NCI-H748 treated with DMSO at 0.1 percent for 48 hours (cell line): ENCODE data around the gene CDKN3.
"Not testable (repeated sequence)": the region's sequence is repeated elsewhere in the genome, so short reads cannot be mapped to it uniquely, and the experiment has no call there.

Experiments
- DNase-seq: peaks from one replicate; lab custom pipeline; 2025; lab: John Stamatoyannopoulos, UW

The CDKN3 gene

GRCh38 chr14:54456820-54457608 lies 60.2 kb downstream of the CDKN3 start:
- not testable (repeated sequence) for DNase-seq

- no peak for DNase-seq
Observed at GRCh38 chr14:54457609-54457996, 60.8 kb downstream of the CDKN3 start.

DNA sequence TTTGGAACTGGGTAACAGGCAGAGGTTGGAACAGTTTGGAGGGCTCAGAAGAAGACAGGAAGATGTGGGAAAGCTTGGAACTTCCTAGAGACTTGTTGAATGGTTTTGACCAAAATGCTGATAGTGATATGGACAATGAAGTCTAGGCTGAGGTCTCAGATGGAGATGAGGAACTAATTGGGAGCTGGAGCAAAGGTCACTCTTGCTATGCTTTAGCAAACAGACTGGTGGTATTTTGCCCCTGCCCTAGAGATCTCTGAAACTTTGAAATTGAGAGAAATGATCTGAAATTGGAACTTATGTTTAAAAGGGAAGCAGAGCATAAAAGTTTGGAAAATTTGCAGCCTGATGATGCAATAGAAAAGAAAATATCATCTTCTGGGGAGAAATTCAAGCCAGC lies 61.7 kb downstream of the CDKN3 start:
- DNase-seq = not testable (repeated sequence)

GRCh38 chr14:54459106-54459505 lies 62.3 kb downstream of the CDKN3 start:
- DNase-seq = no peak

GRCh38 chr14:54462048-54462447 lies 65.2 kb downstream of the CDKN3 start:
- DNase-seq = no peak

DNA sequence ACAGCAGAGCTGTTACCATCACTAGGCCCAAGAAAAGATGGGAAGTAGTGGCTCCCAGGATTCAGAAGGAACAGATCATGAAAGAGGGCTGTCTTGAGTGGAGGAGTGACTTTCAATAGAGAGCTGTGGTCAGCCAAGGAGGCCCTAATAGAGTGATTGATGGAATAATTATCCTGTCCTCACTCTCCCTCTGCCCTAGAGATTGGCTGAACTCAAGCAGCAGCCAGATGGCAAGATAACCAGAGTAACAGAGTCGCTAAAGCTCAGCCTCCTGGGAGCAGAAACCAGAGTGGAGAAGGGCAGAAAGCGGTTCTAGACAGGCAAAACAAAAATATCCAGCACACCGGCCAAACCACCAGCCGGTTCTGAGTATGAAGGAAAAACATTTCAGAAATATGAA lies 68.8 kb downstream of the CDKN3 start:
- no peak for DNase-seq

DNA sequence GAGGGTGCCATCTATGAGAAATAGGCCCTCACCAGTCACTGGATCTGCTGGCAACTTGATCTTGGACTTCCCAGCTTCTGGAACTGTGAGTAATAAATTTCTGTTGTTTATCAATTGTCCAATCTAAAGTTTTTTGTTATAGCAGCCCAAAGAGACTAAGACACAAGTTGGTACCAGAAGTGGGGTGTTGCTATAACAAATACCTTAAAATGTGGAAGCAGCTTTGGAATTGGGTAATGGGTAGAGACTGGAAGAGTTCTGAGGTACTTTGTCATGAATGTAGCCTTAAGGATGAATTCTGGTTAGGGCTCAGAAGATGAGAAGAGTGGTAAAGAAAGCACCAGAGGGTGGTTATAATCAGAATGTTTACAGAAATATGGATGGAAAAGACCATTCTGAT lies 70.5 kb downstream of the CDKN3 start:
- DNase-seq = no peak
